Stimulated activated CD8-positive, alpha-beta memory T cell treated with anti-CD3 and anti-CD28 coated beads, Interleukin-12 subunit alpha, Interleukin-12 subunit beta, amount 100 ng/mL, for 24 hours (primary cell): ENCODE data around the gene NPR3.
"Not testable (repeated sequence)": the region's sequence is repeated elsewhere in the genome, so short reads cannot be mapped to it uniquely, and the experiment has no call there.

Experiments used
- DNase-seq: peaks from one replicate; pipeline ENCODE4 v3.0.0-alpha.2; 2020; ENCODE audit errors: extremely low read depth

NPR3 gene

GRCh38 chr5:32765266-32765665 is 54.1 kb downstream of the NPR3 start:
- DNase-seq, result no peak

DNA sequence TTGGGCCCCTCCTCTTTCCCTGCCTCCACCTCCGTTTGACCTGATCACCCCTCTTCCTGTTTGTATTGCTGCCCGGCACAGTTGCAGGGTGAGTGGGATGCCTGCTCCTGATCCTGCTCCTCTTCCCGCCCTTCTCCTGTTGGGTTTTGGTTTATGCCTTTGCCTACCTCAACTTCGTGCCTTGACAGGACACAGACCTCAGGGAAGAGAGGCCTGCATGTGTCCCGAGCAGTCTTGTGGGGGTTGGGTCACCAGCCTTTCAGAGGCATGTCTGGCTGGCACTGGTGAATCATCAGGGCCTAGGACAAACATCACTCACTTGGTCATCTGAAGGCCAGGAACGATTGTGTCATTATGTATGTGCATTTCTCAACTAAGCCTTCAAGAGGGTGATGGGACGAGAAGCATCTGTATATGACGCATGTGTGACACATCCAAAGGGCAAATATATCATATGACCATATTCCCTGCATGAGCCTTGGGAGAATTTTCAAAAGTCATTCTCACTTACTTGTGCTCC is 56.9 kb downstream of the NPR3 start:
- DNase-seq, result no peak

- no peak for DNase-seq
These were observed 58.6 kb downstream of the NPR3 start for GRCh38 chr5:32769711-32770110.

GRCh38 chr5:32770444-32770843 is 59.3 kb downstream of the NPR3 start:
- no peak for DNase-seq

- DNase-seq, result no peak
These were observed 59.9 kb downstream of the NPR3 start for GRCh38 chr5:32771037-32771436.

GRCh38 chr5:32773944-32774343 is 62.8 kb downstream of the NPR3 start:
- no peak for DNase-seq

DNA sequence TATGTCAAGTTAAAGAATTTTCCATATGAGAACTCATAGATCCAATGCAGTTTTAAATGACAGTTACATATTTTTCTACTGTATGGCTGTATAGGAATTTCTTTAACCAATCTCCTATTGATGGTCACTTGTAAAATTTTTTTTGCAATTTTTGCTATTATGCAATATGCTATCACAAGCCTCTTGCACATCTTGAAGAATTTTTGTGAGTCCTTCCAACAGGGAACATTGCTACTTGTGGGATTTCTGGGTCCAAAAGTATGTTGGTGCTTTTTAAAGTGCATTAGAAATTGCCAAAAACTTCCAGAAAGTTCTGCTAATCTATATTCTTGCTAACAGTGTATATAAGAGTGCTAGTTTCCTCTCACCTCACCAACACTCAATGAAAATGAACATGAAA is 65.1 kb downstream of the NPR3 start:
- DNase-seq, result no peak

DNA sequence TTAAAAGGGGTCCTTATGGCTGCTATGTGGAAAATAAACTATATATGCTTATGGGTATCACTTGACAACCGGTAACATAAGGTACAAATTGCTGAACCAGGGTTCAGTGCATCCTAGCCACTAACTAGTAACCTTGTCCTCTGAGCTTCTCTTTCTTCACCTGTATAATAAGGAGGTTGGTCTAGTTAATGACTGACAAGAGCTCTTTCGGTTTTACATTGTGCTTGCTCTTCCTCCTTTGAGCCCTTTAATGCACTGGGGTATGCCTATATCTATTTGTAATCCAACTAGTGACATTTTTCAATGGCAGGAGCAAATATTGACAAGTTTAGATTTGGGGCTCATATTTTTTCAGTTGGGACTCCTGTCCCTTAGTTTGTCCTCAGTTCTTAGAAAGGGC is 66.1 kb downstream of the NPR3 start:
- DNase-seq, result no peak

- no peak for DNase-seq
These were observed 66.6 kb downstream of the NPR3 start for GRCh38 chr5:32777733-32778132.

GRCh38 chr5:32778403-32778802 is 67.3 kb downstream of the NPR3 start:
- no peak for DNase-seq

- no peak for DNase-seq
These were observed 68.8 kb downstream of the NPR3 start for GRCh38 chr5:32779754-32780415.

DNA sequence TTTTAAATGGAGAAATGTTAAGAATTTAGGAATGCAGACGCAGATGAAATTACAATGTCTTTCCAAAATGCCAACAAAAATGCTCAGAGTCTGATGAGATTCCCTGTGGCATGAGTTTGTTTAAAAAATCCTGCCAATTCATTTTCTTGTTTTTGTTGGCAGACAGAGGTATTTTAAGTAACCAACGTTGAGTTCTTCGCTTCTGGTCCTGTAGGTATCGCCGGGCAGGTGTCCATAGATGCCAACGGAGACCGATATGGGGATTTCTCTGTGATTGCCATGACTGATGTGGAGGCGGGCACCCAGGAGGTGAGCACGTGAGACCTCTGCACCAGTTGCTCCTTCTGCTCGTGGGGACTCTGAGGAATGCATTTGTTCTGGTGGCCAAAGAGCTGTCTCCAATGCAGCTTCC is 69.4 kb downstream of the NPR3 start:
- DNase-seq, result no peak

- no peak for DNase-seq
These were observed 72.5 kb downstream of the NPR3 start for GRCh38 chr5:32783661-32784060.

- no peak for DNase-seq
These were observed 74.6 kb downstream of the NPR3 start for GRCh38 chr5:32785611-32786254.

GRCh38 chr5:32786311-32786710 is 75.2 kb downstream of the NPR3 start:
- DNase-seq, result no peak

DNA sequence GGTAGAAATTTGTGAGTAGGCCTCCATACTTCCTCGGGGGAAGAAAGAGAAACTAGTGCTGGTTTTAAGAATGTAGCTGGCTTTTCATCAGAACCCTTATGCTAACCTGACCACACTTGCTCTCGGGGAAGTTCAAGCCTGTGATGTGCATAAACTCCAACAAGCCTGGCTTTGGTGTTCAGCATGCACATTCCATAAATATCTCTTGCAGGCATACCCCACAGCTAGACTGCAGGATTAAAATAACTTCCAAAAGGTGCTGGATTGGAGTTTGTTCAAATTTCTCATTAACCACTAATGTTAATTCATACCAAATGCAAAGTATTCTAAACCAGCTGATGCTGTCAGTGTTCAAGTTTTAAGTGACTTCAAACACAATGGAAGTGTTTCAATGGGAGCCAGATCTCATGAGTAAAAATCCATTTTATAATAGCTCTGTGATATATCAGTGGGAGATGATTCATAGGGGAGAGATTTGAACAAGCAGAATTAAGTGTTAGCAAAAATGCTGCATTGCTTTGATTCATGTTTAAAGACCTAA is 79.4 kb downstream of the NPR3 start:
- no peak for DNase-seq

DNA sequence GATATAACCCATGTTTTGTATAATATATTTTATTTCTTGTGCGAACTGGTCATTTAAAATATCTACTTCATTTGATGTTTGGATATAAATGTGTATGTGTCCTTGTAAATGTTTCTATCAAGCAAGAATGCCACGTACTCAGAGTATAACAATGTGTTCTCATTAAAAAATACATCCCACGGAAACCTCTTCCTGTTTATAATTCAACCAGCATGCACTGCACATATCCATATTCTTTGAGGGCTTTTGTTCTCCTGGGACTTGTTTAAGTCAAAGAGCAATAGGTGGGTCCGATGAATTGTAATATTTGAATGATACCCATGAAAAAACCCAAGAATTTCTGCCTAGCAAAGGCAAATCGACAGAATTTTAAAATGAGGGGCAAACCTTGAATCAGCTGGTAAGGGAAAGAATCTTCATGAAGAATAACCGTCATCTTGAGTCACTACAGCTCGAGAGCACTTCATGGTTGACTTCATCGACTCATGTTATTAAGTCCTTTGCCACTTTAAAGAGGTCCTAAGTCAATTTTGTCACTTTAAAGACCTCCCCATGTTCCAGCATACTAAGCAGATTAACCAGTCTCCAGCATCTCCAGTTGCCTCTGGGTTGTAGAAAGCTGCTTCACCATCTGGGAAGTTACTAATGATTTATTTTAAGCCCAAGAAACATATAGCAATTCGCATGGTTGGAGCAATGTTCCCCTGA is 80.6 kb downstream of the NPR3 start:
- no peak for DNase-seq

DNA sequence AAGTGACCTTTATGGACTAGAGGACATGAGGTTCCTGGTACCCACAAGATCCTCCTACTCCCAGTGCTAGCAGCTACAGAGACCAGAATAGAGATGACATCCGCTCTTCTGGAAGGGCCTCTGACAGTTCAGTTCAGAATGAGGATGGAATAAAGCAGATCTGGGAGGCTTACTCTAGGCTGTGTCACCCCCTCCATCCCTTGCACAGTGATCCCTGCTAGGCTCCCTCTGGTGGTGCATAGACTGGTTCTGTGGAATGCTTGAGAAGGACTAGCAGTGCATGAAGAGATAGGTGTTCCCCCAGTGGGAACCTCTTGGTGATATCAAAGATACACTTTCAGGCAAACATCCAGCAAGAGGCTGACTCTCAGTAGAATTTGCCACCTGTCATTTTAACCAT is 83.0 kb downstream of the NPR3 start:
- no peak for DNase-seq

- no peak for DNase-seq
These were observed 91.6 kb downstream of the NPR3 start for GRCh38 chr5:32802764-32803163.

DNA sequence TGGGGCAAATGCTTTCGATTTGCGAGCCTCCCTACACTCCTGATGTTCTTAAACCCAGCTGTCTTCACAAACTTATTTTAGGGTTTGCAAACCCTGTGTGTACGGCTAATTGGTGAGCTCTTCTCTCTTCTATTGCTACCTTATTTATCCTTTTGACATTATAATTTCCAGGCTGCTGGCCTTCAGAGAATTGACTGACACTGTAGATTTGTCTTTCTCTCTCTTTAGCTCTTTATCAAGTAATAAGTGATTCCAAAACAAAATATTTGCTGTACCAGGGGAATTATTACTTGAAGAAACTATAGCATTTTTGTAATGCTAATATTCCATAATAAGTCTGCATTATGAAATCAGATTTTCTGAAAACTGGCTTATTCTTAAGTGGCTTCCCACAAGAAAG is 92.5 kb downstream of the NPR3 start:
- no peak for DNase-seq

DNA sequence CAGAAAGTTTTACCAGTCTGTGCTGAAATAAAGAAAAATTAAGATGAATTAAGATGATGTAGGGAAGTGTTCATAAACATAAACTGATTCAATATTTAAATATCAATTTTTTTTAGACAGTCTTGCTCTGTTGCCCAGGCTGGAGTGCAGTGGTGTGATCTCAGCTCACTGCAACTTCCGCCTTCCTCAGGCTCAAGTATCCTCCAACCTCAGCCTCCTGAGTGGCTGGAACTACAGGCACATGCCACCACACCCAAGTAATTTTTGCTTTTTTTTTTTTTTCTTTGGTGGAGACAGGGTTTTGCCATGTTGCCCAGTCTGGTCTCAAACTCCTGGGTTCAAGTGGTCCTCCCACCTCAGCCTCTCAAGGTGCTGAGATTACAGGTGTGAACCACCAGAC is 94.3 kb downstream of the NPR3 start:
- DNase-seq, result not testable (repeated sequence)

DNA sequence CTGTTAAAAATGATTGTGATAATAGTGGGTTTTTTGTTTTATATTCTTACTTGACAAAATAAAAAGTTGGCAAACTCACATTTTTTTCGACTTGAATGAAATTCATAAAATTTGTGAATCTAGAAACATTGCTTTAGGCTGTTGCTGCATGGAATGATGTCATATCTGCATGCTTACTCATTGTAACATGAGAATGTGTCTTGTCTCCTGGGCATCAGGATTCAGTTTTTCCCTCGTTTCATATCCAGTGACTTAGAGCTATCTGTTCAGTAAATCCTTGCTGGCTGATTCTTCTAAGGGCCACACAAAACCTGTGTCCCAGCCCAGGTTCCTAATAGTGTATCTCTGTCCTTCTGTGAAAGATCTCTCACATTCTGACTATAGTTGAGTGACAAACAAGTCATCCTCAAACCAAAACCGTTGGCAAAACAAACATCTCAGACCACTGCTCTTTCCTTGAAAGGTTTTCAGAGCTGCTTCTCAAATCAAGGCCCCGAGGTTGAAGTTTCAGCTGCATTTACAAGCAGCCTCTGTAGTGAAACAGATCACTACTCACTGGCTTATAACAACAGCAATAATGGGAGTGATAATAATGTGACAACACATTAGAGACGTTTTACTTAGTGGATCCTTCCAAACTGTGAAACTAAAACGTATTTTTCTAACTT is 95.0 kb downstream of the NPR3 start:
- no peak for DNase-seq
